SK-N-MC (cell line): ENCODE results near the gene OR4K5.

Source experiments
- EZH2 ChIP-seq: fragments of 200-600 bp; sonication (generic); IDR thresholded peaks from one replicate; pipeline ENCODE4 v1.6.1; 2017; ENCODE audit warnings: antibody characterized with exemption
- POLR2AphosphoS5 ChIP-seq: IDR thresholded peaks from 2 replicates; pipeline ENCODE4 v1.6.1; 2012; ENCODE audit warnings: mild to moderate bottlenecking, low read depth, low read length, borderline replicate concordance

GRCh38 chr14:19917955-19918518 is 2.4 kb upstream of the OR4K5 start:
- TF ChIP-seq POLR2AphosphoS5 (no peak), EZH2 (no peak)
